ENCODE measurements around the gene C14orf119.

Gene C14orf119

DNA sequence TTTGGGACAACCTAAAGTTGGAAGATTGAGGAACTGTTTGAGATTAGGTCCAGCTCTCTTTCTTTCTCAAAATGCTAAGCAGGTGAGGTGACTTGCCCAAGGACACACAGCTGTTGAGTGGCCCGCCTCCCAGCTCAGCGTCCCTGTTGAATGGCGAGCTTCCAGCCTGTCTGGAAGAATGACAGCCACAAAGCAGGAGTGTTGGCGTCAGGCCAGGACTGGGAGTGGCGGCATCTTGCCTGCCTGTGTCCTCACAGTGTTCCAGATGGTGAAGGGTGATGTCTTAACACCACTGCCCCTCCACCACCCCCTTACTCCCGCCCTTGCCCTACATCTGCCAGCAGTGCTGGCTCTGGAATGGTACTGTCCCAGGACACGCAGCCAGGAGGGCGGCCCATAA, 28.1 kb downstream of the C14orf119 start:
- no peak for DNase-seq (ENCODE audit: low spot score)
- Histone ChIP-seq H3K4me1 (ENCODE audit: insufficient read depth, poor library complexity, severe bottlenecking) (peaks cover 2% of the 10 kb centered on the region), H3K4me3 (ENCODE audit: severe bottlenecking) (no peak overlapping the region), H3K9me3 (ENCODE audit: severe bottlenecking) (no peaks in the 10 kb centered on the region), H3K27ac (ENCODE audit: poor library complexity, severe bottlenecking) (no peak overlapping the region), H3K27me3 (ENCODE audit: insufficient read depth, poor library complexity, severe bottlenecking) (no peaks in the 10 kb centered on the region), H3K36me3 (ENCODE audit: low read depth) (no peaks in the 10 kb centered on the region)
- TF ChIP-seq, protein P1, sequence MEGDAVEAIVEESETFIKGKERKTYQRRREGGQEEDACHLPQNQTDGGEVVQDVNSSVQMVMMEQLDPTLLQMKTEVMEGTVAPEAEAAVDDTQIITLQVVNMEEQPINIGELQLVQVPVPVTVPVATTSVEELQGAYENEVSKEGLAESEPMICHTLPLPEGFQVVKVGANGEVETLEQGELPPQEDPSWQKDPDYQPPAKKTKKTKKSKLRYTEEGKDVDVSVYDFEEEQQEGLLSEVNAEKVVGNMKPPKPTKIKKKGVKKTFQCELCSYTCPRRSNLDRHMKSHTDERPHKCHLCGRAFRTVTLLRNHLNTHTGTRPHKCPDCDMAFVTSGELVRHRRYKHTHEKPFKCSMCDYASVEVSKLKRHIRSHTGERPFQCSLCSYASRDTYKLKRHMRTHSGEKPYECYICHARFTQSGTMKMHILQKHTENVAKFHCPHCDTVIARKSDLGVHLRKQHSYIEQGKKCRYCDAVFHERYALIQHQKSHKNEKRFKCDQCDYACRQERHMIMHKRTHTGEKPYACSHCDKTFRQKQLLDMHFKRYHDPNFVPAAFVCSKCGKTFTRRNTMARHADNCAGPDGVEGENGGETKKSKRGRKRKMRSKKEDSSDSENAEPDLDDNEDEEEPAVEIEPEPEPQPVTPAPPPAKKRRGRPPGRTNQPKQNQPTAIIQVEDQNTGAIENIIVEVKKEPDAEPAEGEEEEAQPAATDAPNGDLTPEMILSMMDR (IDR thresholded peaks at IDR 0.05; ENCODE audit: poor library complexity, severe bottlenecking) = no peak
- ATAC-seq (ENCODE audit: low read depth) = 0 out of 3 replicates have a peak, but pooled peaks have one; percentile 6

DNA sequence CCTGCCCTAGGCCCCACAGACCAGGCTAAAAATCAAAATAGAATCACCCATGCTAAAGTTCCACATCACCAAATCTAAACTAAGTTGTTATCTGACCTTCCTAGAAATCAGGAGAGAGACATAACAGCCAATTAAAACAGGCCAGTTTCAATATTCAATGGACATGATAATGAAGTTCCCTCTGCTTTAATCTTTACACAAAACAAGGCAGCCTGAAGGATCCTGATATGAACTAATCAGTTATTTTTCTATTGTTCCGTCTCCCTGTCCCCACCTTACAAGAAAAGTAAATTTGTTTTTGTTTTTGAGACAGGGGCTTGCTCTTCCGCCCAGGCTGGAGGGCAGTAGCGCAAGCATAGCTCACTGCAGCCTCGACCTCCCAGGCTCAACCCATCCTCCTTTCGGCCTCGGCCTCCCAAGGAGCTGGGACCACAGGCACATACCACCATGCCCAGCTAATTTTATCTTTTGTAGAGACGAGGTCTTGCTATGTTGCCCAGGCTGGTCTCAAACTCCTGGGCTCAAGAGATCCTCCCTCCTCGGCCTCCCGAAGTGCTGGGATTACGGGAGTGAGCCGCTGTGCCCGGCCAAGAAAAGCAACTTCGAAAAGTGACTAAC, 29.1 kb downstream of the C14orf119 start:
- no peak for DNase-seq (ENCODE audit: low spot score)
- Histone ChIP-seq H3K27me3 (ENCODE audit: insufficient read depth, poor library complexity, severe bottlenecking) (no peaks in the 10 kb centered on the region), H3K27ac (ENCODE audit: poor library complexity, severe bottlenecking) (no peak overlapping the region), H3K4me1 (ENCODE audit: insufficient read depth, poor library complexity, severe bottlenecking) (peaks cover 2% of the 10 kb centered on the region), H3K36me3 (ENCODE audit: low read depth) (no peaks in the 10 kb centered on the region), H3K9me3 (ENCODE audit: severe bottlenecking) (no peaks in the 10 kb centered on the region), H3K4me3 (ENCODE audit: severe bottlenecking) (no peak overlapping the region)
- TF ChIP-seq, protein P1 (IDR thresholded peaks at IDR 0.05; ENCODE audit: poor library complexity, severe bottlenecking) = no peak
- ATAC-seq (ENCODE audit: low read depth) = no peak

DNA sequence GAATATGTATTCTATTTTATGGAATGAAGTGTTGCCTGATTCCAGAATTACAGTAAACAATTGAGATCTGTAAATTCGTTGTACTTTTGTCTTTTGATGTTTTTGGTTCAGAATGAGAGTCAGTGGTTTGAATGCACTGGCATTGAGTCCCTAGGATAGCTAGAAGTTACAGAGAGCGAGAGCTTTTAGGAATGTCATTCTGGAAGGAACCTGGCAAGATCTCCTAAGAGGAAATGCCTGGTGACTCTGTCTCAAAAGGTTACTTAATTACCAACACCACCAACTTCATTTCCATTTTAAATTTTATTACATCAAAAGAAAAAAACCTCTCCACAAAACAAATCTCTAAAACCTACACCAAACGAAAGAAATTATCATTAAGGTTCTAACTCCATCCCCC, 29.7 kb downstream of the C14orf119 start:
- peaks cover 2% of the 10 kb centered on the region for H3K4me1 ChIP-seq (ENCODE audit: insufficient read depth, poor library complexity, severe bottlenecking)
- no peak for ATAC-seq (ENCODE audit: low read depth)
- H3K9me3 ChIP-seq (ENCODE audit: severe bottlenecking) = no peaks in the 10 kb centered on the region
- TF ChIP-seq, protein P1 (IDR thresholded peaks at IDR 0.05; ENCODE audit: poor library complexity, severe bottlenecking) = no peak
- no peaks in the 10 kb centered on the region for H3K27me3 ChIP-seq (ENCODE audit: insufficient read depth, poor library complexity, severe bottlenecking)
- no peak overlapping the region for H3K27ac ChIP-seq (ENCODE audit: poor library complexity, severe bottlenecking)
- DNase-seq (ENCODE audit: low spot score) = no peak
- no peak overlapping the region for H3K4me3 ChIP-seq (ENCODE audit: severe bottlenecking)
- H3K36me3 ChIP-seq (ENCODE audit: low read depth) = no peaks in the 10 kb centered on the region

DNA sequence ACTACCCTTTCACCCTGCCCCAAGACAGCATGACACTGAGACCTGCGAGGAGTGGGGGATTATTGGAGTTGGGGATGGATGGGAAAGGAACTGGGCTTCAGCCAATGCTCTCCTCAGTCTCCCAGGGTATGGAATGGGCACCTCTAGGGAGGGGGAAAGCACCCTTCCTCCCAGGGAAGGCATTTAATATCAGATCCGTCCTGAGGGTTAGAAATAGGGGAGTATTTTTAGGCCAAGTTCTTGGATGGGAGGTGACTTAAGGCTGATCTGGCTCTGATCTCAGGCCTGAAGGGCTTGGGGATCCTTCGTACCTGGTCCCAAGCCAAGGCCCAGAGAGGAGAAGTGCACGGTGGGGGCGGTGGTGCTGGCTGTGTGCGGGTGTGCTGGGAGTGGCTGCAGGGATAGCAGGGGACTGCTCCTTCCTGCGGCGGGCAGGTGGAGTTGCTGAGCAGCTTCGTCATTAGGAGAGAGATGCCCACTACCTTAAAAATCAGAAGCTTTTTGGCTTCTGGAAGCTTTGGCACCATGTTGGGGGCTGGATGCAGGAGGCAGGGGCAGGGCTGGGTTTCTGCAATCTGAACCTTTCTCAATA, 30.7 kb downstream of the C14orf119 start:
- Histone ChIP-seq H3K4me3 (ENCODE audit: severe bottlenecking) (no peak overlapping the region), H3K36me3 (ENCODE audit: low read depth) (no peaks in the 10 kb centered on the region), H3K27ac (ENCODE audit: poor library complexity, severe bottlenecking) (no peak overlapping the region), H3K9me3 (ENCODE audit: severe bottlenecking) (no peaks in the 10 kb centered on the region), H3K4me1 (ENCODE audit: insufficient read depth, poor library complexity, severe bottlenecking) (peaks cover 2% of the 10 kb centered on the region), H3K27me3 (ENCODE audit: insufficient read depth, poor library complexity, severe bottlenecking) (no peaks in the 10 kb centered on the region)
- ATAC-seq (ENCODE audit: low read depth) (no peak), DNase-seq (ENCODE audit: low spot score) (no peak)
- TF ChIP-seq, protein P1 (IDR thresholded peaks at IDR 0.05; ENCODE audit: poor library complexity, severe bottlenecking) = no peak
